Measurements from ENCODE around the gene PLEKHS1.

PLEKHS1 gene

DNA sequence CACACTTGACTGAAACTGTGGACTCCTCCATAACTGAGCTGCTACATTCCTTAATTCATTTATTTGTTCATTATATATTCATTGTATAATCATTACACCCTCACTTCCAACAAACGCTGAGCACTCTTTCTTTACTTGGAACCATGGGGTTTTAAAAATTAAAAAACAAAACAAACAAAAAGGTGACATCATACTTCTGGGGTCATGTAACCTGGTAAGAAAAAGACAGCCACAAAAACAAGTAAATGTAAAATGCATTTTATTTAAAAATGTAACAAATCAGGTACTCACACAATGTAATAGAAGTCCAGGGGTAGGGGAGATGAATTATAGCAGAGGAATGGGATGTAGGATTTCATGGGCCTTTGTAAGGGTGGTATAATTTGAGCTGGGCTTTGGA is 25.1 kb downstream of the PLEKHS1 start:
- TF ChIP-seq POLR2AphosphoS5 (IDR thresholded peaks at IDR 0.05; ENCODE audit: low read depth) (no peak), SPI1 (IDR thresholded peaks at IDR 0.05; ENCODE audit: borderline replicate concordance, low read depth) (no peak)
- DNase-seq (ENCODE audit: low read depth in 1 of 2, low spot score in 1 of 2), result no peak
- Histone ChIP-seq H3K27ac (replicated peaks) (no peak overlapping the region), H3K27me3 (ENCODE audit: insufficient read depth, poor library complexity, severe bottlenecking) (peaks cover 10% of the 10 kb centered on the region), H3K4me3 (replicated peaks; ENCODE audit: insufficient read depth, low read length) (no peak overlapping the region)

DNA sequence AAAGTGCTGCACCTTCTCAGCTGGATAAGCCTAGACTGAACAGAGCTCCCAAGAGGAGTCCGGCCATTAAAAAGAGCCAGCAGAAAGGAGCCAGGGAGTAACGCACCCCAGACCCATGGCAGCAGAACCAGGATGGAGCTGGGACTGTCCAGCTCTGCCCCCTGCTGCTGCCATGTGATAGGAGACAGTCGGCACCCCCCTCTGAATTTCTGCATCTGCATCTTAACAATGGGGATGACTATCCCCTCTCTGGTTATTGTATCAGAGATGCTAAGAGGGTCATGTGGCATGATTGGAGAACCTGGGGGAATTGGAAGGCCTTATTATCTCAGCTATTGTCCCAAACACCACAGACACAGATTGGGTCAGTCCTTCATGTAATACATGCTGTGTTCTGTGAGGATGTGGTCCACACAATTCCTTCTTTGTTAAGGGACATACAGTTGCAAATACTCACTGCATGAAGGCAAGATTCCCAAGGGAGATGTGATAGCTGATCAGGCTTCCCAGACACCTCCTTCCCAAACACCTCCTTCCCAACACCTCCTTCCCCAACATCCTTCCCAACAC is 29.3 kb downstream of the PLEKHS1 start:
- H3K4me3 ChIP-seq (replicated peaks; ENCODE audit: insufficient read depth, low read length), result no peak overlapping the region
- no peak overlapping the region for H3K27ac ChIP-seq (replicated peaks)
- H3K27me3 ChIP-seq (ENCODE audit: insufficient read depth, poor library complexity, severe bottlenecking), result peaks cover 5% of the 10 kb centered on the region
- DNase-seq (ENCODE audit: low read depth in 1 of 2, low spot score in 1 of 2), result no peak
- TF ChIP-seq, protein P1, sequence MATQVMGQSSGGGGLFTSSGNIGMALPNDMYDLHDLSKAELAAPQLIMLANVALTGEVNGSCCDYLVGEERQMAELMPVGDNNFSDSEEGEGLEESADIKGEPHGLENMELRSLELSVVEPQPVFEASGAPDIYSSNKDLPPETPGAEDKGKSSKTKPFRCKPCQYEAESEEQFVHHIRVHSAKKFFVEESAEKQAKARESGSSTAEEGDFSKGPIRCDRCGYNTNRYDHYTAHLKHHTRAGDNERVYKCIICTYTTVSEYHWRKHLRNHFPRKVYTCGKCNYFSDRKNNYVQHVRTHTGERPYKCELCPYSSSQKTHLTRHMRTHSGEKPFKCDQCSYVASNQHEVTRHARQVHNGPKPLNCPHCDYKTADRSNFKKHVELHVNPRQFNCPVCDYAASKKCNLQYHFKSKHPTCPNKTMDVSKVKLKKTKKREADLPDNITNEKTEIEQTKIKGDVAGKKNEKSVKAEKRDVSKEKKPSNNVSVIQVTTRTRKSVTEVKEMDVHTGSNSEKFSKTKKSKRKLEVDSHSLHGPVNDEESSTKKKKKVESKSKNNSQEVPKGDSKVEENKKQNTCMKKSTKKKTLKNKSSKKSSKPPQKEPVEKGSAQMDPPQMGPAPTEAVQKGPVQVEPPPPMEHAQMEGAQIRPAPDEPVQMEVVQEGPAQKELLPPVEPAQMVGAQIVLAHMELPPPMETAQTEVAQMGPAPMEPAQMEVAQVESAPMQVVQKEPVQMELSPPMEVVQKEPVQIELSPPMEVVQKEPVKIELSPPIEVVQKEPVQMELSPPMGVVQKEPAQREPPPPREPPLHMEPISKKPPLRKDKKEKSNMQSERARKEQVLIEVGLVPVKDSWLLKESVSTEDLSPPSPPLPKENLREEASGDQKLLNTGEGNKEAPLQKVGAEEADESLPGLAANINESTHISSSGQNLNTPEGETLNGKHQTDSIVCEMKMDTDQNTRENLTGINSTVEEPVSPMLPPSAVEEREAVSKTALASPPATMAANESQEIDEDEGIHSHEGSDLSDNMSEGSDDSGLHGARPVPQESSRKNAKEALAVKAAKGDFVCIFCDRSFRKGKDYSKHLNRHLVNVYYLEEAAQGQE (IDR thresholded peaks at IDR 0.05; ENCODE audit: insufficient replicate concordance, low read depth), result no peak

DNA sequence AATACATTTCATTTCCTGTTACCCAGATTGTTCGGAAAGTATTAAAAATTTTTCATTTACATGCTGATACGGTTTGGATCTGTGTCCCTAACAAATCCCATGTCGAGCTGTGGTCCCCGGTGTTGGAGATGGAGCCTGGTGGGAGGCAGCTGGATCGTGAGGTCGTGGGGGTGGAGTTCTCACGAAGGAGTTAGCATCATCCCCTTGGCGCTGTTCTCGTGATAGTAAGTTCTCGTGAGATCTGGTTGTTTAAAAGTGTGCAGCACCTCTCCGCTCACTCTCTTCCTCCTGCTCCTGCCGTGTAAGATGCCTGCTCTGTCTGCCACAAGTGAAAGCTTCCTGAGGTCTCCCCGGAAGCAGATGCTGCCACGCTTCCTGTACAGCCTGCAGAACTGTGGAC is 30.9 kb downstream of the PLEKHS1 start:
- Histone ChIP-seq H3K4me3 (replicated peaks; ENCODE audit: insufficient read depth, low read length) (no peak overlapping the region), H3K27ac (replicated peaks) (no peak overlapping the region), H3K27me3 (ENCODE audit: insufficient read depth, poor library complexity, severe bottlenecking) (no peaks in the 10 kb centered on the region)
- TF ChIP-seq SPI1 (IDR thresholded peaks at IDR 0.05; ENCODE audit: borderline replicate concordance, low read depth) (no peak), GABPA (IDR thresholded peaks at IDR 0.05; ENCODE audit: low read depth) (no peak), POLR2AphosphoS5 (IDR thresholded peaks at IDR 0.05; ENCODE audit: low read depth) (no peak), CTCF (IDR thresholded peaks at IDR 0.05; ENCODE audit: insufficient read depth, low read length) (no peak)
- TF ChIP-seq, protein P1 (IDR thresholded peaks at IDR 0.05; ENCODE audit: insufficient replicate concordance, low read depth), result no peak
- DNase-seq (ENCODE audit: low read depth in 1 of 2, low spot score in 1 of 2), result no peak

DNA sequence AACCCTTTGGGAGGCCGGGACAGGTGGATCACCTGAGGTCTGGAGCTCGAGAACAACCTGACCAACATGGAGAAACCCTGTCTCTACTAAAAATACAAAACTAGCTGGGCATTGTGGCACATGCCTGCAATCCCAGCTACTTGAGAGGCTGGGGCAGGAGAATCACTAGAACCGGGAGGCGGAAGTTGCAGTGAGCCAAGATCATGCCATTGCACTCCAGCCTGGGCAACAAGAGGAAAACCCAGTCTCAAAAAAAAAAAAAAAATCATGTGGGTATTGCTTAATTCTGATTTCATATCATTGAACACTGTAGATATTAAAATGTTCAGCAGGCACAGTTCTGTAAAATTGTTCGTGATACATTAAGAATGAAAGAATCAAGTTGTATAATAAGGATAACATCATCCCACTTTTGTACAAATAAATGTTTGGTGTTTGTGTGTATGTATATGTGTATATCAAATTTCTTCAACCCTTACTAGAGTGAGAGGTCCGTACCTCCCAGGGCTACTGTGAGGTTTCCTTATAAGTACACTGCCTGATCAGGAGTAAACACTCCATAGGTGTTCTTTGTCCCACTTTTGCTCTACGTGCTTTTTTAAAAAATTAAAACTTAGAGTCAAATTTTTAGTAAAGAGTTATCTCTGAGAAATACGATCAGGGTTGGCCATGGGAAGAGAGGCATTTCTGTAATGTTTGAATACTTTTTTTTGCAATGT is 31.7 kb downstream of the PLEKHS1 start:
- H3K4me3 ChIP-seq (replicated peaks; ENCODE audit: insufficient read depth, low read length), result no peak overlapping the region
- no peak for DNase-seq (ENCODE audit: low read depth in 1 of 2, low spot score in 1 of 2)
- no peak overlapping the region for H3K27ac ChIP-seq (replicated peaks)
- no peaks in the 10 kb centered on the region for H3K27me3 ChIP-seq (ENCODE audit: insufficient read depth, poor library complexity, severe bottlenecking)
- no peak for TF ChIP-seq POLR2AphosphoS5 (IDR thresholded peaks at IDR 0.05; ENCODE audit: low read depth)
- TF ChIP-seq, protein P1 (IDR thresholded peaks at IDR 0.05; ENCODE audit: insufficient replicate concordance, low read depth), result no peak
- TF ChIP-seq SPI1 (IDR thresholded peaks at IDR 0.05; ENCODE audit: borderline replicate concordance, low read depth), result no peak
- no peak for TF ChIP-seq GABPA (IDR thresholded peaks at IDR 0.05; ENCODE audit: low read depth)
- TF ChIP-seq CTCF (IDR thresholded peaks at IDR 0.05; ENCODE audit: insufficient read depth, low read length), result no peak

All from HL-60 (cell line).